ENCODE results near the gene IL22RA1.

DNA sequence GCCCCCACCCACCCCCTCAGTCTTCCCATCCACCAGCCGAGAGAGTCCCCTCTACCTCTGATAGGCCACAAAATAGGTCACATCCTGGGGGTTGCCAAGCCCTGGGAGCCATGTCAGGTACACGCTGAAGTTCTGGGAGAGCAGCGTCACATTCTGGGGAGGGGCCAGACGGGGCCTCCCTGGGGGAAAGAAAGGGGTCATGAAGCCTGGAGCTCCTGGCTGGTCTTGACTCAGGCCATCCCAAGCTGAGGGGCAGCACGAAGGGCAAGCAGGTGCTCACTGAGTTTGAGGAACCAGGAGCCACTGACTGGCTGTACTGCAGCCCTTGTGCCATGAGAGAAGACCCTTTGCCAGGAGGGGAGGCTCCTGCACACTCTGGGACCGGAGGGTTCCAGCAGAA is 37.7 kb upstream of the IL22RA1 start:
- TF ChIP-seq TAF1 (IDR thresholded peaks at IDR 0.05; ENCODE audit: borderline replicate concordance, insufficient read depth, low read length) (no peak), POLR2AphosphoS5 (IDR thresholded peaks at IDR 0.05; ENCODE audit: low read depth, low read length) (no peak), SIN3A (IDR thresholded peaks at IDR 0.05; ENCODE audit: borderline replicate concordance, insufficient read depth, low read length) (no peak), FOXP2 (optimal IDR thresholded peaks at IDR 0.05; ENCODE audit: borderline replicate concordance, extremely low read depth, extremely low read length, insufficient read depth) (no peak)
- TF ChIP-seq, protein P1, sequence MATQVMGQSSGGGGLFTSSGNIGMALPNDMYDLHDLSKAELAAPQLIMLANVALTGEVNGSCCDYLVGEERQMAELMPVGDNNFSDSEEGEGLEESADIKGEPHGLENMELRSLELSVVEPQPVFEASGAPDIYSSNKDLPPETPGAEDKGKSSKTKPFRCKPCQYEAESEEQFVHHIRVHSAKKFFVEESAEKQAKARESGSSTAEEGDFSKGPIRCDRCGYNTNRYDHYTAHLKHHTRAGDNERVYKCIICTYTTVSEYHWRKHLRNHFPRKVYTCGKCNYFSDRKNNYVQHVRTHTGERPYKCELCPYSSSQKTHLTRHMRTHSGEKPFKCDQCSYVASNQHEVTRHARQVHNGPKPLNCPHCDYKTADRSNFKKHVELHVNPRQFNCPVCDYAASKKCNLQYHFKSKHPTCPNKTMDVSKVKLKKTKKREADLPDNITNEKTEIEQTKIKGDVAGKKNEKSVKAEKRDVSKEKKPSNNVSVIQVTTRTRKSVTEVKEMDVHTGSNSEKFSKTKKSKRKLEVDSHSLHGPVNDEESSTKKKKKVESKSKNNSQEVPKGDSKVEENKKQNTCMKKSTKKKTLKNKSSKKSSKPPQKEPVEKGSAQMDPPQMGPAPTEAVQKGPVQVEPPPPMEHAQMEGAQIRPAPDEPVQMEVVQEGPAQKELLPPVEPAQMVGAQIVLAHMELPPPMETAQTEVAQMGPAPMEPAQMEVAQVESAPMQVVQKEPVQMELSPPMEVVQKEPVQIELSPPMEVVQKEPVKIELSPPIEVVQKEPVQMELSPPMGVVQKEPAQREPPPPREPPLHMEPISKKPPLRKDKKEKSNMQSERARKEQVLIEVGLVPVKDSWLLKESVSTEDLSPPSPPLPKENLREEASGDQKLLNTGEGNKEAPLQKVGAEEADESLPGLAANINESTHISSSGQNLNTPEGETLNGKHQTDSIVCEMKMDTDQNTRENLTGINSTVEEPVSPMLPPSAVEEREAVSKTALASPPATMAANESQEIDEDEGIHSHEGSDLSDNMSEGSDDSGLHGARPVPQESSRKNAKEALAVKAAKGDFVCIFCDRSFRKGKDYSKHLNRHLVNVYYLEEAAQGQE (IDR thresholded peaks at IDR 0.05; ENCODE audit: insufficient read depth in 1 of 2, low read depth in 2 of 2, low read length in 2 of 2): no peak

All from PFSK-1 (cell line).